ENCODE results near the gene HSFX3.
"Not testable (repeated sequence)": the region's sequence is repeated elsewhere in the genome, so short reads cannot be mapped to it uniquely, and the experiment has no call there.

Gene HSFX3

GRCh38 chrX:149549701-149550100 lies at the start of gene HSFX3:
Gene HSFX3 (minus strand): TSS chrX:149549924. CDS start chrX:149549852, 72 bp downstream.
- DNase-seq: not testable (repeated sequence)

- DNase-seq: not testable (repeated sequence)
These were observed 48.9 kb upstream of the HSFX3 start for GRCh38 chrX:149598603-149599002.

- DNase-seq: not testable (repeated sequence)
These were observed 46.2 kb upstream of the HSFX3 start for GRCh38 chrX:149595943-149596342.

GRCh38 chrX:149595214-149595613 lies 45.5 kb upstream of the HSFX3 start, which contains the start of gene HSFX2:
Gene HSFX2 (minus strand): TSS chrX:149595314. CDS start chrX:149594700, 614 bp downstream.
- DNase-seq: not testable (repeated sequence)

- not testable (repeated sequence) for DNase-seq
These were observed 41.3 kb upstream of the HSFX3 start for GRCh38 chrX:149590993-149591392.

- not testable (repeated sequence) for DNase-seq
These were observed 37.6 kb upstream of the HSFX3 start, which contains the start of gene MAGEA9B for GRCh38 chrX:149587359-149587758. Gene MAGEA9B (minus strand): TSS chrX:149587459. CDS start chrX:149583179, 4,280 bp downstream.

- DNase-seq: not testable (repeated sequence)
These were observed 35.9 kb upstream of the HSFX3 start for GRCh38 chrX:149585631-149586030.

GRCh38 chrX:149573456-149573855 lies 23.7 kb upstream of the HSFX3 start:
- not testable (repeated sequence) for DNase-seq

GRCh38 chrX:149572743-149573142 lies 23.0 kb upstream of the HSFX3 start:
- DNase-seq: no peak

- no peak for DNase-seq
These were observed 22.0 kb upstream of the HSFX3 start for GRCh38 chrX:149571770-149572169.

GRCh38 chrX:149570668-149571067 lies 20.9 kb upstream of the HSFX3 start:
- DNase-seq: no peak

GRCh38 chrX:149569770-149570169 lies 20.0 kb upstream of the HSFX3 start:
- no peak for DNase-seq

GRCh38 chrX:149568701-149569296 lies 19.1 kb upstream of the HSFX3 start:
- no peak for DNase-seq

GRCh38 chrX:149567621-149568417 lies 18.1 kb upstream of the HSFX3 start:
- DNase-seq: no peak

GRCh38 chrX:149563359-149563758 lies 13.6 kb upstream of the HSFX3 start:
- no peak for DNase-seq

GRCh38 chrX:149555251-149555650 lies 5.5 kb upstream of the HSFX3 start:
- not testable (repeated sequence) for DNase-seq

- DNase-seq: not testable (repeated sequence)
These were observed 2.2 kb upstream of the HSFX3 start for GRCh38 chrX:149551939-149552248.

GRCh38 chrX:149551245-149551938 lies 1.7 kb upstream of the HSFX3 start:
- not testable (repeated sequence) for DNase-seq

GRCh38 chrX:149550454-149550853 lies 730 bp upstream of the HSFX3 start:
- DNase-seq: not testable (repeated sequence)

GRCh38 chrX:149547782-149548181 lies 1.9 kb downstream of the HSFX3 start:
- not testable (repeated sequence) for DNase-seq

- not testable (repeated sequence) for DNase-seq
These were observed 2.8 kb downstream of the HSFX3 start for GRCh38 chrX:149546962-149547361.

GRCh38 chrX:149545545-149546543 lies 3.9 kb downstream of the HSFX3 start:
- not testable (repeated sequence) for DNase-seq
